ENCODE results near the gene CLEC16A. TPM values are rescaled to one million over a fixed set of nuclear protein-coding genes. Genes with fewer than 3 reads are reported as not detected.

CLEC16A gene
- total and polyA plus RNA-seq, 7 experiments from 2014 or later: 14.7 to 38.2 (median 31.8) TPM

GRCh38 chr16:11050536-11050935 is 106.2 kb downstream of the CLEC16A start:
- CTCF ChIA-PET: no interaction called here
- Histone ChIP-seq H3K4me3 (ENCODE audit: low read length) (no peak overlapping the region), H3K27ac (ENCODE audit: low read depth, low read length) (no peak overlapping the region), H3K36me3 (ENCODE audit: control insufficient read depth in 2 of 3, insufficient read depth in 3 of 3, low read length in 3 of 3) (peaks cover 0 to 31% (median 5%) of the 10 kb centered on the region in 3 experiments), H3K9me3 (ENCODE audit: control insufficient read depth in 2 of 3, low read length in 3 of 3) (no peaks in the 10 kb centered on the region), H3K27me3 (ENCODE audit: control insufficient read depth in 2 of 2, insufficient read depth in 2 of 2, low read length in 2 of 2) (no peaks in the 10 kb centered on the region), H3K4me1 (ENCODE audit: control insufficient read depth in 2 of 2, insufficient read depth in 2 of 2, low read length in 2 of 2) (peaks cover 18 to 26% of the 10 kb centered on the region in 2 donors)
- H3K27ac Mint-ChIP-seq: peak overlapping the region in 6 of 9 donors; percentile 14 to 82 (median 44)
- DNase-seq (no peak), ATAC-seq (no peak)
- H3K9me3 Mint-ChIP-seq: no peaks in the 10 kb centered on the region
- POLR2A ChIA-PET: no interaction called here
- peak overlapping the region in 2 of 10 donors; percentile 16 to 25 for H3K4me3 Mint-ChIP-seq
- H3K36me3 Mint-ChIP-seq: peaks cover 10 to 58% (median 38%) of the 10 kb centered on the region in 5 donors
- H3K4me1 Mint-ChIP-seq: peaks cover 28 to 89% (median 45%) of the 10 kb centered on the region in 7 donors
- no peaks in the 10 kb centered on the region for H3K27me3 Mint-ChIP-seq
- intact Hi-C loops (cut with micrococcal nuclease): loop anchor here in 1 of 2 donors (10.0 kb wide), 1 partner anchor 204 kb away; the partner anchor contains the start of gene SOCS1

GRCh38 chr16:11050944-11051343 is 106.6 kb downstream of the CLEC16A start:
- Mint-ChIP-seq H3K36me3 (peaks cover 10 to 58% (median 38%) of the 10 kb centered on the region in 5 donors), H3K27me3 (no peaks in the 10 kb centered on the region), H3K4me1 (peaks cover 28 to 88% (median 45%) of the 10 kb centered on the region in 7 donors), H3K9me3 (no peaks in the 10 kb centered on the region), H3K4me3 (peak overlapping the region in 2 of 10 donors; percentile 18 to 21), H3K27ac (peak overlapping the region in 5 of 9 donors; percentile 11 to 82 (median 60))
- CTCF ChIA-PET: no interaction called here
- ATAC-seq: no peak
- Histone ChIP-seq H3K4me3 (ENCODE audit: low read length) (no peak overlapping the region), H3K27me3 (ENCODE audit: control insufficient read depth in 2 of 2, insufficient read depth in 2 of 2, low read length in 2 of 2) (no peaks in the 10 kb centered on the region), H3K27ac (ENCODE audit: low read depth, low read length) (no peak overlapping the region), H3K4me1 (ENCODE audit: control insufficient read depth in 2 of 2, insufficient read depth in 2 of 2, low read length in 2 of 2) (peaks cover 18 to 26% of the 10 kb centered on the region in 2 donors), H3K9me3 (ENCODE audit: control insufficient read depth in 2 of 3, low read length in 3 of 3) (no peaks in the 10 kb centered on the region), H3K36me3 (ENCODE audit: control insufficient read depth in 2 of 3, insufficient read depth in 3 of 3, low read length in 3 of 3) (peaks cover 0 to 30% (median 5%) of the 10 kb centered on the region in 3 experiments)
- intact Hi-C loops (cut with micrococcal nuclease): loop anchor here in 1 of 2 donors (10.0 kb wide), 1 partner anchor 204 kb away; the partner anchor contains the start of gene SOCS1
- POLR2A ChIA-PET: no interaction called here
- DNase-seq: no peak

GRCh38 chr16:11051430-11051829 is 107.1 kb downstream of the CLEC16A start:
- CTCF ChIA-PET: no interaction called here
- Histone ChIP-seq H3K27me3 (ENCODE audit: control insufficient read depth in 2 of 2, insufficient read depth in 2 of 2, low read length in 2 of 2) (no peaks in the 10 kb centered on the region), H3K36me3 (ENCODE audit: control insufficient read depth in 2 of 3, insufficient read depth in 3 of 3, low read length in 3 of 3) (peaks cover 0 to 29% (median 1%) of the 10 kb centered on the region in 3 experiments), H3K27ac (ENCODE audit: low read depth, low read length) (peak overlapping the region; percentile 24), H3K9me3 (ENCODE audit: control insufficient read depth in 2 of 3, low read length in 3 of 3) (no peaks in the 10 kb centered on the region), H3K4me3 (ENCODE audit: low read length) (no peak overlapping the region), H3K4me1 (ENCODE audit: control insufficient read depth in 2 of 2, insufficient read depth in 2 of 2, low read length in 2 of 2) (peaks cover 18 to 26% of the 10 kb centered on the region in 2 donors)
- Mint-ChIP-seq H3K27me3 (no peaks in the 10 kb centered on the region), H3K36me3 (peaks cover 10 to 57% (median 38%) of the 10 kb centered on the region in 5 donors), H3K27ac (peak overlapping the region in 7 of 9 donors; percentile 8 to 82 (median 75)), H3K4me3 (peak overlapping the region in 5 of 10 donors; percentile 9 to 74 (median 48)), H3K9me3 (no peaks in the 10 kb centered on the region), H3K4me1 (peaks cover 28 to 88% (median 45%) of the 10 kb centered on the region in 7 donors)
- intact Hi-C loops (cut with micrococcal nuclease): loop anchor here in 1 of 2 donors (10.0 kb wide), 1 partner anchor 203 kb away; the partner anchor contains the start of gene SOCS1
- no peak for ATAC-seq
- POLR2A ChIA-PET: interaction anchor here (1.6 kb wide), 1 partner anchor 204 kb away, joined by 4 read pairs; the partner anchor contains the start of gene SOCS1
- no peak for DNase-seq

- no peaks in the 10 kb centered on the region for H3K27me3 Mint-ChIP-seq
- H3K27ac Mint-ChIP-seq: peak overlapping the region; percentile 20 to 86 (median 60)
- peak; percentile 74 for ATAC-seq
- H3K4me1 Mint-ChIP-seq: peaks cover 28 to 87% (median 48%) of the 10 kb centered on the region in 7 donors
- peaks cover 18 to 26% of the 10 kb centered on the region in 2 donors for H3K4me1 ChIP-seq (ENCODE audit: control insufficient read depth in 2 of 2, insufficient read depth in 2 of 2, low read length in 2 of 2)
- H3K9me3 Mint-ChIP-seq: no peaks in the 10 kb centered on the region
- intact Hi-C loops (cut with micrococcal nuclease): loop anchor here (1.0 to 10.0 kb wide), 8 partner anchors 25 to 203 kb away; partner anchors contain the start of gene SOCS1 (in 1 of the 2)
- peaks cover 0 to 23% (median 0%) of the 10 kb centered on the region in 3 experiments for H3K36me3 ChIP-seq (ENCODE audit: control insufficient read depth in 2 of 3, insufficient read depth in 3 of 3, low read length in 3 of 3)
- DNase-seq: peak in 2 of 9 donors; percentile 11 to 81
- H3K27me3 ChIP-seq (ENCODE audit: control insufficient read depth in 2 of 2, insufficient read depth in 2 of 2, low read length in 2 of 2): no peaks in the 10 kb centered on the region
- H3K36me3 Mint-ChIP-seq: peaks cover 11 to 55% (median 37%) of the 10 kb centered on the region in 5 donors
- H3K4me3 Mint-ChIP-seq: peak overlapping the region in 8 of 10 donors; percentile 9 to 74 (median 48)
- no peaks in the 10 kb centered on the region for H3K9me3 ChIP-seq (ENCODE audit: control insufficient read depth in 2 of 3, low read length in 3 of 3)
- CTCF ChIA-PET: no interaction called here
- no peak overlapping the region for H3K4me3 ChIP-seq (ENCODE audit: low read length)
- H3K27ac ChIP-seq (ENCODE audit: low read depth, low read length): peak overlapping the region; percentile 24
- POLR2A ChIA-PET: interaction anchor here (1.6 kb wide), 1 partner anchor 204 kb away, joined by 4 read pairs; the partner anchor contains the start of gene SOCS1
Observed at GRCh38 chr16:11051879-11052808, 107.8 kb downstream of the CLEC16A start.

- Mint-ChIP-seq H3K9me3 (no peaks in the 10 kb centered on the region), H3K4me1 (peaks cover 28 to 73% (median 48%) of the 10 kb centered on the region in 7 donors), H3K4me3 (peak overlapping the region in 1 of 10 donors; percentile 9), H3K27ac (peak overlapping the region in 8 of 9 donors; percentile 6 to 83 (median 40)), H3K36me3 (peaks cover 5 to 42% (median 26%) of the 10 kb centered on the region in 5 donors), H3K27me3 (no peaks in the 10 kb centered on the region)
- Histone ChIP-seq H3K4me3 (ENCODE audit: low read length) (no peak overlapping the region), H3K9me3 (ENCODE audit: control insufficient read depth in 2 of 3, low read length in 3 of 3) (no peaks in the 10 kb centered on the region), H3K27ac (ENCODE audit: low read depth, low read length) (no peak overlapping the region), H3K27me3 (ENCODE audit: control insufficient read depth in 2 of 2, insufficient read depth in 2 of 2, low read length in 2 of 2) (no peaks in the 10 kb centered on the region), H3K4me1 (ENCODE audit: control insufficient read depth in 2 of 2, insufficient read depth in 2 of 2, low read length in 2 of 2) (peaks cover 18 to 26% of the 10 kb centered on the region in 2 donors), H3K36me3 (ENCODE audit: control insufficient read depth in 2 of 3, insufficient read depth in 3 of 3, low read length in 3 of 3) (peaks cover 0 to 21% (median 0%) of the 10 kb centered on the region in 3 experiments)
- ChIA-PET CTCF (no interaction called here), POLR2A (interaction anchor here (1.5 kb wide), 1 partner anchor 301 kb away, joined by 3 read pairs; no protein-coding TSS in a partner anchor)
- ATAC-seq: no peak
- no peak for DNase-seq
- intact Hi-C loops (cut with micrococcal nuclease): loop anchor here (2.0 to 10.0 kb wide), 4 partner anchors 23 to 201 kb away; partner anchors contain the start of gene SOCS1 (in 1 of the 2)
Observed at GRCh38 chr16:11053916-11054460, 109.6 kb downstream of the CLEC16A start.
